Thyroid gland (tissue), 4 donors: ENCODE measurements around the gene SLC25A41. TPM values are rescaled to one million over a fixed set of nuclear protein-coding genes. Genes with fewer than 3 reads are reported as not detected.

Experiments used
- DNase-seq, 2 donors: peaks; one replicate each; pipeline ENCODE4 v3.0.0-alpha.2; 2019
- H3K27ac ChIP-seq, 3 donors: fragments of 200-600 bp; sonication (generic); 1 replicate in 2 of 3; 2 replicates in 1 of 3; pipeline ENCODE4 v1.5.1; 2016 to 2019; ENCODE audit warnings: mild to moderate bottlenecking in 1 of 3, moderate library complexity in 1 of 3
- H3K27me3 ChIP-seq: fragments of 200-600 bp; sonication (generic); one replicate; pipeline ENCODE4 v1.5.1; 2019
- H3K36me3 ChIP-seq, 2 donors: fragments of 200-600 bp; sonication (generic); one replicate each; pipeline ENCODE4 v1.5.1; 2016 to 2019
- H3K4me1 ChIP-seq, 2 donors: fragments of 200-600 bp; sonication (generic); one replicate each; pipeline ENCODE4 v1.5.1; 2017 to 2019
- H3K4me3 ChIP-seq, 3 donors: fragments of 200-600 bp; sonication (generic); replicated peaks in 1 of 3; 1 replicate in 2 of 3; 2 replicates in 1 of 3; pipeline ENCODE4 v1.5.1; 2016; ENCODE audit warnings: mild to moderate bottlenecking in 1 of 3
- H3K9me3 ChIP-seq: fragments of 200-600 bp; sonication (generic); one replicate; pipeline ENCODE4 v1.5.1; 2017
- POLR2A ChIP-seq, 2 donors: fragments of 450-650 bp; IDR thresholded peaks; one replicate each; pipeline ENCODE4 v1.6.1; 2017; ENCODE audit warnings: antibody characterized with exemption in 2 of 2, mild to moderate bottlenecking in 2 of 2, moderate library complexity in 1 of 2
- WGBS, 2 donors: methylation state at CpG; one replicate each; pipeline ENCODE4 v1.1.5; 2017; 5-methylcytosine and 5-hydroxymethylcytosine counted together
- intact Hi-C: fragments of 100-400 bp; cut with DNase I; formaldehyde crosslinking; loops from one replicate; pipeline ENCODE4 v1.15.1; 2023
- total RNA-seq, 4 donors: library from RNA; depleted of rRNA; stranded (reverse); fragments of >200 nt; gene quantifications; one replicate each; pipeline ENCODE4 v1.2.3, GENCODE V29; 2016
- TF ChIP-seq, protein P1 (sequence below), 6 experiments: fragments of 200-600 bp in 3 of 6; fragments of 450-650 bp in 3 of 6; sonication (generic) in 3 of 6; IDR thresholded peaks; one replicate each; pipeline ENCODE4 v1.5.1; 2016 to 2019; ENCODE audit warnings: antibody characterized with exemption in 6 of 6, mild to moderate bottlenecking in 2 of 6, inconsistent platforms in 1 of 6, moderate library complexity in 1 of 6

The SLC25A41 gene
- total RNA-seq, 4 donors from 2014 or later = 0.33 TPM; not detected in 3

DNA sequence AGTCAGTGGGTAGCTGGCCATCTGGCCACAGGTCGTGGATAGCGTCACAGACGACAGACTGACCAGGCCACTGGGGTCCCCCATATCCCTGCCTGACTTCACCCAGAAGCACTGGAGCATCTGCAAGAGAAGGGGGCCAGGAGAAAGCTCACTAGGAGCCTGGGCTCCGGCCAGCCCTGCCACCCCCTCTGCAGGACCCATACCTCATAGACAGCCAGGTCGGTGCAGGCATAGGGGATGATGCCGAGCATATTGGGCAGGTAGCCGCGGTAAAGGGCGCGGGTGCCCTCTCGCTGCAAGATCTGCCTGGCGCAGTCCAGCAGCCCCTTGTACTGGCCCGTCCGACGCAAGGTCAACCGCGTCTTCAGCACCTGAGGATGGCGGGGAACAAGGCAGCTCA is 6.4 kb downstream of the SLC25A41 start:
- 92 to 94% methylated on average over 5 to 18 of the region's 18 CpGs for WGBS, 2 donors
- no peak for DNase-seq
- TF ChIP-seq, protein P1, sequence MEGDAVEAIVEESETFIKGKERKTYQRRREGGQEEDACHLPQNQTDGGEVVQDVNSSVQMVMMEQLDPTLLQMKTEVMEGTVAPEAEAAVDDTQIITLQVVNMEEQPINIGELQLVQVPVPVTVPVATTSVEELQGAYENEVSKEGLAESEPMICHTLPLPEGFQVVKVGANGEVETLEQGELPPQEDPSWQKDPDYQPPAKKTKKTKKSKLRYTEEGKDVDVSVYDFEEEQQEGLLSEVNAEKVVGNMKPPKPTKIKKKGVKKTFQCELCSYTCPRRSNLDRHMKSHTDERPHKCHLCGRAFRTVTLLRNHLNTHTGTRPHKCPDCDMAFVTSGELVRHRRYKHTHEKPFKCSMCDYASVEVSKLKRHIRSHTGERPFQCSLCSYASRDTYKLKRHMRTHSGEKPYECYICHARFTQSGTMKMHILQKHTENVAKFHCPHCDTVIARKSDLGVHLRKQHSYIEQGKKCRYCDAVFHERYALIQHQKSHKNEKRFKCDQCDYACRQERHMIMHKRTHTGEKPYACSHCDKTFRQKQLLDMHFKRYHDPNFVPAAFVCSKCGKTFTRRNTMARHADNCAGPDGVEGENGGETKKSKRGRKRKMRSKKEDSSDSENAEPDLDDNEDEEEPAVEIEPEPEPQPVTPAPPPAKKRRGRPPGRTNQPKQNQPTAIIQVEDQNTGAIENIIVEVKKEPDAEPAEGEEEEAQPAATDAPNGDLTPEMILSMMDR (IDR thresholded peaks at IDR 0.05) = no peak
- TF ChIP-seq POLR2A (IDR thresholded peaks at IDR 0.05) = no peak
- Histone ChIP-seq H3K36me3 (no peaks in the 10 kb centered on the region), H3K27me3 (no peaks in the 10 kb centered on the region), H3K27ac (no peak overlapping the region), H3K9me3 (no peaks in the 10 kb centered on the region), H3K4me1 (peaks cover 12 to 21% of the 10 kb centered on the region in 2 donors), H3K4me3 (no peak overlapping the region)
- intact Hi-C loops = loop anchor here (10.0 kb wide), 1 partner anchor 52 kb away; the partner anchor contains the start of genes ALKBH7 and PSPN

DNA sequence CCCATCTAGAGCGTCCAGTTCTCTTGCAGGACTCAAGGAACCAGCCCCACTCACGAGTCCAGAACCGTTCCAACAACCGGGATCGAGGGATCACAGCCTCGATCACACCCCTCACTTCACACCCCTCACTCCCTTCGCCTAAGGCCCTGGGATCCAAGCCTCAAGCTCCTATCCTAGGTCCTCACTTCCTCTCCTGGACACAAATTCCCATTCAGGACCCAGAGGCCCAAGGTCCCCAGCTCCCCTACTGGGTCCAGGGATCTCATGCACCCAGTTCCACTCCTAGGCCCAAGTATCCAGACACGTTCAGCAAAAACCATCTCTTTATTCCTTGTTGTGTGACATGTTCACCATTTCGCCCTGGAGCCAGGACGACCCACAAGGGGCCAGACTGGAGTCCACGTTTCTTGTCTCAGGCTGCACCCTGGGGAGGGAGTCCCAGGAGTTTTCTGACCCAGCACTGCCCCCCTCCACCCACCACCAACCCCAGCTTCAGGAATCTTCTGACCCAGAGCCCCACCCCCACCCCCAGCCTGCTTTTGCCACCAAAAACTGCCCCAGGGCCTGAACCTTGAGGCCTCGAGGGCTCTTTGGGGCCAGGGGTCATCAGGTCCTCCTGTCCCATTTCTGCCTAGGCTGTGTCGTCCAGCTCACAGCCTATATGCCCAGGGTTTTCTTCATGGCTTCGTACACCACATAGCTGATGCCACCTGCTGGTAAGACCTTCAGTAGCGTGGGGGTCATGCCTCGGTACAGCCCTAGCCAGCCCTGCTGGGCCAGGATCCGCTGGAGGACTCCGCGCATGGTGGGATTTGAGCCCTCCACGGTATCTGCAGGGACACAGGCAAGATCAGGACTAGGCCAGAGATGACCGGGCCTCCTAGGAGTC is 7.6 kb downstream of the SLC25A41 start:
- H3K36me3 ChIP-seq = peaks cover 4 to 6% of the 10 kb centered on the region in 2 donors
- peaks cover 12 to 24% of the 10 kb centered on the region in 2 donors for H3K4me1 ChIP-seq
- TF ChIP-seq, protein P1 (IDR thresholded peaks at IDR 0.05) = no peak
- TF ChIP-seq POLR2A (IDR thresholded peaks at IDR 0.05) = no peak
- H3K27me3 ChIP-seq = no peaks in the 10 kb centered on the region
- H3K4me3 ChIP-seq = no peak overlapping the region
- H3K9me3 ChIP-seq = no peaks in the 10 kb centered on the region
- 84 to 93% methylated on average over 13 to 19 of the region's 21 CpGs for WGBS, 2 donors
- DNase-seq = no peak
- H3K27ac ChIP-seq = peak overlapping the region; percentile 6 to 74 (median 66)
- intact Hi-C loops = loop anchor here (10.0 kb wide), 1 partner anchor 51 kb away; the partner anchor contains the start of genes ALKBH7 and PSPN

DNA sequence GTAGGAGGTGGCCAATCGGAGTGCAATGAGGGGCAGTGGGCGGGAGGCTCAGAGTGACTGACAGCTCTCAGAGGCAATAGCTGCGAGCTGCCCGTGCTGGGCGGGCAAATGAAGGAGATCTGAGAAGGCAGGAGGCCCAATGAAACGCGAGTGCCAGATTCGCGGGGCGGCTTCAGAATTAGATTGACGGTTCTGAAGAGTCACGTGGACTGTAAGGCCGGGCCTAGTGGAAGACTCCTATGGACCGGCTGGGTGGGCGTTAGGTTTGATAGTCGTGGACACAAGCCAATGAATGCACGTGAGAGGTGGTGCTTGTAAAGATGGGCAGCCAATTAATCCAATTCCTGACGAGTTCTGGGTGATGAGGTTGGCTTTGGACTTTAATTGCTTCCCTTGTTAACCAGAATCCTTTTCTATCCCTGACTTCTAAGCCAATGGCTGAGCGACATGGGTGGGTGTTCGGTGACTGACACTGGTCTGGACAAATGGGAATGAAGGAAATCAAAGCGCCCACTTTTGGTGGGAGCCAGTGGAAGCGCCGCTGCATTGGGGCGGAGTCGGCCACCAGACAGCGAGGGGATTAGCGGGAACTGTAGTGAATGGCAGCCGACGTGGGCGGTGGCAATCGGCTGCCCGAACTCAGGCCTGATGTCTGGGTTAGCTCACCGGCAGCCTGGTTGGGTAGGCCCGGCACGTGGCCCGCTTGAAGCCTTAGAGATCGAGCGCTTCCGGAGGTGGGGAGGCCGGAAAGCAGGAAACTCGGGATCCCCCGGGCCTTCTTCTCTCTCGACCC is 8.4 kb downstream of the SLC25A41 start:
- Histone ChIP-seq H3K4me1 (peaks cover 12 to 24% of the 10 kb centered on the region in 2 donors), H3K9me3 (no peaks in the 10 kb centered on the region), H3K36me3 (peaks cover 10 to 12% of the 10 kb centered on the region in 2 donors), H3K27me3 (no peaks in the 10 kb centered on the region), H3K4me3 (no peak overlapping the region), H3K27ac (peak overlapping the region; percentile 6 to 74 (median 66))
- DNase-seq = peak; percentile 100
- intact Hi-C loops = loop anchor here (10.0 kb wide), 1 partner anchor 50 kb away; the partner anchor contains the start of genes ALKBH7 and PSPN
- 5 to 7% methylated on average over 35 to 39 of the region's 43 CpGs for whole genome bisulfite sequencing, 2 donors
- TF ChIP-seq, protein P1 (IDR thresholded peaks at IDR 0.05) = no peak
- peak in 1 of 2 donors; percentile 40 for TF ChIP-seq POLR2A (IDR thresholded peaks at IDR 0.05)

DNA sequence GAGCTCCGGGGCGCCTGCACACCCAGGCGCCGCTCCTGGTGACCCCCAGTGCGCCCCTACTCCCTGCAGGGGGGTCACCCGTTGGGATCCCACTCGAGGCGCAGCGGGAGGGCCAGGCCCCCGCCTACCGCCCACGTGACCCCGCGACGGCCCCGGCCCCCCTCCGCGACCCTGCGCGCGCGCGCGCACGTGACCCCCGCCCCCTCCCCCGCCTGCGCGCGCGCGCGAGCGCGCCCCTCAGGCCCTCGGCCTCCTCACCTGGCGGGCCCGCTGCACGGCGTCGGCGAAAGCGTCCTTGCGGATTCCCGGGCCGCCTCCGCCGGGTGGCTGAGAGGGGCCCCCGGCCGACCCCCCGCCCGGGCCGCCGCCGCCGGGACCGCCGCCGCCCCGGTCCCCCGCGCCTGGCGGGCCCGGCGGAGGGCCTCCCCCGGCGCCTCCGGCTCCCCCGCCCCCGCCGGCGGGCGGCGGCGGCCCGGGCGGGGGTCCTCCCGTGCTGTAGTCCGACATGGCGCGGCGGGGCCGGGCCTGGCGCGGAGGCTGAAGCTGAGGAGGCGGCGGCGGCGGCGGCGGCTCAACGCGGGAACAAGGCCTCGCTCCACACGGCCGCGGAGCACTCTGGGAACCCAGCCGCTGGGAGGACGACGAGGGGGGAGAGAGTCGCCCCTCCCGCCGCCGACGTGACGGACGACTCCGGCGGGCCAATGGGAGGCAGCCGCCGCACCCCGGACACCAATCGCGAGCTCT is 9.2 kb downstream of the SLC25A41 start, which contains the start of gene KHSRP:
Gene KHSRP (minus strand): TSS at position 617 of the 744 bp plus-strand sequence. CDS start 110 bp downstream, at position 507.
- Histone ChIP-seq H3K27me3 (no peaks in the 10 kb centered on the region), H3K4me1 (peaks cover 12 to 24% of the 10 kb centered on the region in 2 donors), H3K4me3 (peak within 1 kb of the TSS; percentile 63 to 89 (median 77)), H3K9me3 (no peaks in the 10 kb centered on the region), H3K27ac (peak within 1 kb of the TSS; percentile 6 to 74 (median 66)), H3K36me3 (peaks cover 18 to 20% of the 10 kb centered on the region in 2 donors)
- intact Hi-C loops = loop anchor here (10.0 kb wide), 1 partner anchor 50 kb away; the partner anchor contains the start of genes ALKBH7 and PSPN
- 0% methylated on average over 3 of the region's 114 CpGs; no CpG with 5 or more reads in 1 of the 2 donors for WGBS, 2 donors
- TF ChIP-seq, protein P1 (IDR thresholded peaks at IDR 0.05) = no peak
- peak in 1 of 2 donors; percentile 82 for TF ChIP-seq POLR2A (IDR thresholded peaks at IDR 0.05)
- peak in 1 of 2 donors; percentile 21 for DNase-seq
